Mesendoderm (in vitro differentiated cells): Measurements from ENCODE around the gene FHAD1.
A peak's percentile ranks its signal among the peaks of the same experiment; 100 is the strongest.
"Not testable (repeated sequence)": the region's sequence is repeated elsewhere in the genome, so short reads cannot be mapped to it uniquely, and the experiment has no call there.

Experiments
- DNase-seq: peaks from one replicate; pipeline ENCODE4 v3.0.0; 2013
- H2AK5ac ChIP-seq: 2 replicates; pipeline ENCODE4 v1.6.1; 2013; ENCODE audit warnings: low read length, inconsistent platforms
- H2BK120ac ChIP-seq: 2 replicates; pipeline ENCODE4 v1.6.1; 2013; ENCODE audit warnings: low read depth, mild to moderate bottlenecking, low read length, moderate library complexity, mixed read lengths
- H2BK15ac ChIP-seq: replicated peaks from 2 replicates; pipeline ENCODE4 v1.6.1; 2013; ENCODE audit warnings: low read depth, mild to moderate bottlenecking, moderate library complexity
- H2BK5ac ChIP-seq: 2 replicates; pipeline ENCODE4 v1.6.1; 2013; ENCODE audit warnings: low read length, inconsistent platforms
- H3K18ac ChIP-seq: 2 replicates; pipeline ENCODE4 v1.6.1; 2013; ENCODE audit warnings: mild to moderate bottlenecking, low read length, mixed read lengths
- H3K23ac ChIP-seq: one replicate; pipeline ENCODE4 v1.6.1; 2013; ENCODE audit warnings: low read length
- H3K27ac ChIP-seq: 2 replicates; pipeline ENCODE4 v1.5.1; 2013; ENCODE audit warnings: low read depth, mild to moderate bottlenecking, inconsistent platforms, low read length, moderate library complexity
- H3K27me3 ChIP-seq: 2 replicates; pipeline ENCODE4 v1.6.1; 2013; ENCODE audit warnings: low read length, control low read depth, mild to moderate bottlenecking, inconsistent platforms; ENCODE audit not compliant: insufficient read depth, poor library complexity
- H3K36me3 ChIP-seq: 2 replicates; pipeline ENCODE4 v1.6.1; 2013; ENCODE audit warnings: low read length, inconsistent platforms; ENCODE audit not compliant: control insufficient read depth, insufficient read depth
- H3K4ac ChIP-seq: one replicate; pipeline ENCODE4 v1.6.1; 2013; ENCODE audit warnings: low read depth, mild to moderate bottlenecking, low read length, moderate library complexity
- H3K4me1 ChIP-seq: 2 replicates; pipeline ENCODE4 v1.6.1; 2013; ENCODE audit warnings: low read depth, low read length, inconsistent platforms; ENCODE audit not compliant: control insufficient read depth
- H3K4me2 ChIP-seq: 2 replicates; pipeline ENCODE4 v1.6.1; 2013; ENCODE audit warnings: low read length
- H3K4me3 ChIP-seq: 2 replicates; pipeline ENCODE4 v1.5.1; 2013; ENCODE audit warnings: mild to moderate bottlenecking, low read length
- H3K56ac ChIP-seq: one replicate; pipeline ENCODE4 v1.6.1; 2013; ENCODE audit warnings: low read length
- H3K79me1 ChIP-seq: 2 replicates; pipeline ENCODE4 v1.6.1; 2013; ENCODE audit warnings: low read length, inconsistent platforms
- H3K79me2 ChIP-seq: 2 replicates; pipeline ENCODE4 v1.6.1; 2013; ENCODE audit warnings: mild to moderate bottlenecking, low read length; ENCODE audit not compliant: control insufficient read depth, insufficient read depth
- H3K9ac ChIP-seq: 2 replicates; pipeline ENCODE4 v1.6.1; 2013; ENCODE audit warnings: low read length, inconsistent platforms
- H4K5ac ChIP-seq: one replicate; pipeline ENCODE4 v1.6.1; 2013; ENCODE audit warnings: low read length
- H4K8ac ChIP-seq: one replicate; pipeline ENCODE4 v1.6.1; 2013; ENCODE audit warnings: low read depth, mild to moderate bottlenecking, control low read depth, low read length, moderate library complexity
- WGBS: extraction: QIAGEN DNeasy Blood & Tissue Kit; methylation state at CpG from one replicate; pipeline ENCODE4 v1.1.7; 2013; ENCODE audit warnings: low lambda C conversion rate, missing lambda C conversion rate; ENCODE audit not compliant: insufficient coverage; ENCODE audit errors: extremely low coverage; 5-methylcytosine and 5-hydroxymethylcytosine counted together

FHAD1 gene

GRCh38 chr1:15428252-15428651 is 181.2 kb downstream of the FHAD1 start:
- H3K23ac ChIP-seq, H4K5ac ChIP-seq, H3K9ac ChIP-seq, H4K8ac ChIP-seq, H3K79me2 ChIP-seq, H3K36me3 ChIP-seq, H3K27ac ChIP-seq, H3K56ac ChIP-seq, H2BK120ac ChIP-seq, H2AK5ac ChIP-seq, H2BK15ac ChIP-seq, H3K18ac ChIP-seq, H3K4me2 ChIP-seq, H3K4me3 ChIP-seq, H3K27me3 ChIP-seq, H3K4me1 ChIP-seq, DNase-seq, H2BK5ac ChIP-seq, H3K4ac ChIP-seq, H3K79me1 ChIP-seq: not testable (repeated sequence)
- no CpG with 5 or more reads among the region's 11 CpGs for WGBS

GRCh38 chr1:15428815-15429435 is 181.9 kb downstream of the FHAD1 start:
- Histone ChIP-seq H2BK120ac (no peak overlapping the region), H3K4me2 (no peak overlapping the region), H3K23ac (no peak overlapping the region), H3K79me2 (no peaks in the 10 kb centered on the region), H3K36me3 (no peaks in the 10 kb centered on the region), H3K4me1 (no peaks in the 10 kb centered on the region), H4K8ac (no peak overlapping the region), H3K4ac (no peak overlapping the region), H2BK15ac (no peak overlapping the region), H3K4me3 (no peak overlapping the region), H3K27ac (no peak overlapping the region), H3K56ac (no peak overlapping the region), H2BK5ac (no peak overlapping the region), H3K79me1 (no peaks in the 10 kb centered on the region), H3K9ac (no peak overlapping the region), H3K27me3 (no peaks in the 10 kb centered on the region), H3K18ac (no peak overlapping the region), H4K5ac (no peak overlapping the region), H2AK5ac (no peak overlapping the region)
- no peak for DNase-seq
- WGBS: no CpG with 5 or more reads among the region's 18 CpGs

DNA sequence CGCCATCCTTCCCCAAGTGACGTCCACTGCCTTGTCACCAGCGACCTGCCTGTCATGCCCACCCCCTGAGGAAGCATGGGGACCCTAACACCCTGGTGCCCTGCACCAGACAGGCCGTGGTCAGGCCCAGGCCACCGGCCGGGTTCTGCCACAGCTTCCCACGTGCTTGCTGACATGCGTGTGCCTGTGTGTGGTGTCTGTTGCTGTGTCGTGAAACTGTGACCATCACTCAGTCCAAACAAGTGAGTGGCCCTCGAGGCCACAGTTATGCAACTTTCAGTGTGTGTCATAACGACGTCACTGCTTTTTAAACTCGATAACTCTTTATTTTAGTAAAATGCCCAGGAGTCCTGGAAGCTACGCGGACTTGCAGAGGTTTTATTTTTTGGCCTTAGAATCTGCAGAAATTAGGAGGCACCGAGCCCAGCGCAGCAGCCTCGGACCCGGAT is 182.7 kb downstream of the FHAD1 start:
- Histone ChIP-seq H3K79me2 (no peaks in the 10 kb centered on the region), H3K4ac (no peak overlapping the region), H4K5ac (no peak overlapping the region), H2BK15ac (no peak overlapping the region), H3K79me1 (no peaks in the 10 kb centered on the region), H3K23ac (no peak overlapping the region), H3K27ac (no peak overlapping the region), H2BK5ac (no peak overlapping the region), H3K4me2 (no peak overlapping the region), H2BK120ac (no peak overlapping the region), H3K18ac (no peak overlapping the region), H3K4me1 (no peaks in the 10 kb centered on the region), H4K8ac (no peak overlapping the region), H3K9ac (no peak overlapping the region), H3K56ac (no peak overlapping the region), H3K4me3 (no peak overlapping the region), H3K27me3 (no peaks in the 10 kb centered on the region), H3K36me3 (no peaks in the 10 kb centered on the region), H2AK5ac (no peak overlapping the region)
- DNase-seq: no peak
- WGBS: no CpG with 5 or more reads among the region's 19 CpGs

DNA sequence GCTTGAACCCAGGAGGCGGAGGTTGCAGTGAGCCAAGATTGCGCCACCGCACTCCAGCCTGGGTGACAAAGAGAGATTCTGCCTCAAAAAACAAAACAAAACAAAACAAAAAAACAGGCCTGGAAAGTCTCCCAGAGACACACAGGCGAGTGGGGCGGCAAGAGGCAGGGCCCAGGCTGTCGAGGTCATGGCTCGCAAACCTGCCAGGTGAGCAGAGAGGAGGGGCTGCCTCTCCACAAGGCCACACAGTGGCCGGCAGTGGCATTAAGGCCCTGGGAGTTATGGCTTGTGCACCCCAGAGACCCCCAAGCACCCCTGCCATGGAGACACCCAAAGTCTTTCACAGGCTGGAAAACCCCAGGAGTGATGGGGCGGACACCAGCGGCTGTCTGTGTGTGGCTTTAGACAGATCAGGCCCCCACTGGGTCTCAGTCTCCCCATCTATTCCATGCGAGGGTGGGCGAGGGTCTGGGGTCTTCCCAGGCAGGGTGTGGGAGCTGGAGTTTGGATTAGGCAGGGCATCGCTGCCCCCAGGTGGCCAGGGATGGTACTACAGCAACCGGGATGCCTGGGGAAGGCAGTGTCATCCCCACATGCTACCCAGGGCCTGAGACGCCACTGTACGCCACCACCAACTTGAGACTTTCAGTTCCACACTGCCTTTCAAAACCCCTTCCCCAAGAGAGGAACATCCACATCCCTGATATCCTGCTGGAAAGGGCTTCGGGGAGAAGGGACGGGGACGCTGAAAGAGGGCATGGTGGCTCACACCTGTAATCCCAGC is 184.0 kb downstream of the FHAD1 start:
- no peak overlapping the region for H2BK5ac ChIP-seq

GRCh38 chr1:15431571-15431948 is 184.5 kb downstream of the FHAD1 start:
- Histone ChIP-seq H3K23ac (no peak overlapping the region), H3K18ac (no peak overlapping the region), H3K4me3 (no peak overlapping the region), H3K27ac (no peak overlapping the region), H3K27me3 (no peaks in the 10 kb centered on the region), H2BK5ac (no peak overlapping the region), H2BK120ac (no peak overlapping the region), H3K79me1 (no peaks in the 10 kb centered on the region), H2BK15ac (no peak overlapping the region), H3K79me2 (no peaks in the 10 kb centered on the region), H4K5ac (no peak overlapping the region), H4K8ac (no peak overlapping the region), H3K9ac (no peak overlapping the region), H2AK5ac (no peak overlapping the region), H3K36me3 (no peaks in the 10 kb centered on the region), H3K4me1 (no peaks in the 10 kb centered on the region), H3K4ac (no peak overlapping the region), H3K4me2 (no peak overlapping the region), H3K56ac (no peak overlapping the region)
- DNase-seq: no peak
- no CpG with 5 or more reads among the region's 4 CpGs for WGBS

More for the DNA sequence above, 184.0 kb downstream of the FHAD1 start:
- H4K5ac ChIP-seq: no peak overlapping the region
- no peak overlapping the region for H3K9ac ChIP-seq
- H4K8ac ChIP-seq: no peak overlapping the region
- H2BK15ac ChIP-seq: no peak overlapping the region
- H3K18ac ChIP-seq: no peak overlapping the region
- no peak overlapping the region for H2BK120ac ChIP-seq
- H3K4me1 ChIP-seq: no peaks in the 10 kb centered on the region
- H3K79me1 ChIP-seq: no peaks in the 10 kb centered on the region
- H3K23ac ChIP-seq: no peak overlapping the region
- H2AK5ac ChIP-seq: no peak overlapping the region
- no peaks in the 10 kb centered on the region for H3K36me3 ChIP-seq
- H3K56ac ChIP-seq: no peak overlapping the region
- H3K79me2 ChIP-seq: no peaks in the 10 kb centered on the region
- no peak overlapping the region for H3K4ac ChIP-seq
- no peaks in the 10 kb centered on the region for H3K27me3 ChIP-seq
- no CpG with 5 or more reads among the region's 19 CpGs for WGBS
- peak; percentile 68 for DNase-seq
- no peak overlapping the region for H3K27ac ChIP-seq
- no peak overlapping the region for H3K4me2 ChIP-seq
- H3K4me3 ChIP-seq: no peak overlapping the region
